Measurements from ENCODE around the gene WNK1. TPM values are rescaled to one million over a fixed set of nuclear protein-coding genes. Genes with fewer than 3 reads are reported as not detected.

Gene WNK1
- polyA plus RNA-seq, 2 of the 4 experiments (the other 2 are of a cell fraction), result 88.4 to 98.0 TPM

DNA sequence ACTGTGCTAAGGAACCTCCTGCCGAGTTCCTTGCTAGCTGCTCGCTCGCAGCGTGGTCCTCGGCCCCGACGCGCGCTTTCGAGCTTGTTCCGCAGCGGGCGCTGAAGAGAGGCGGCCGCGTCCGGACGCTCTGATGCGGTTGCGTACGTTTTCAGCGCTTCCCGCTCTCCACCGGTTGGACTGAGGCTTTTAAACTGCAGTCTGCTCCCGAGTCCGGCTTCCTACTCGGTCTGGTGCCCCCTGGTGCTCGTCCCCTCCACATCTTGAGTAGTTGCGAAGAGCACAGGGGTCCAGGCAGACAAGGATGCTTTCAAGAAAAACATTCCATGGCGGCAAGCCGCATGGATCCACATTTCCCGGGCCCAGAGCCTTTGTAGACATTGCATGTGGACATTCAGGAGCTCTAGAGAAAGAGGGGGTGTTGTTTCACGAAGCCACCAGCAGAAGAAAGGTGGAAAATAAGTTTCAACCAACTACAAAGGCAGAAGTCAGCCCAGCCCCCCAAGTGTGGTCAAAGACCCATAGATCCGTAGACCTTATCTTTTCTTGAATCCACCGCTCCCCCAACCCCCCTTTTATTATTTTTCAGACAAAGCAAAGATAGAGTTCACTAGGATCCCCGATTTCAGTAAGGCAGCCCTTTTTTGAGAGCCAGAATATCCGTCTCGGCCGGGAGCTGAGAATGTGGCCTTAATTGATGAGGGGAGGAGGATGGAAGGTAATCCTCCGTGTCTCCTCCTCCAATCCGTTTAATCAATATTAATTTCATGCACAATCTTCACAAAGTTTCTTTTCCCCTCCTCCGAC is 984 bp upstream of the WNK1 start:
- WGBS (ENCODE audit: missing lambda C conversion rate), result under 1% methylated on average over 42 of the region's 42 CpGs
- FAIRE-seq (peak; percentile 51), DNase-seq (ENCODE audit: low read depth in 1 of 2, low spot score in 1 of 2) (peak; percentile 94 to 99)
- no peak for TF ChIP-seq BHLHE40 (IDR thresholded peaks at IDR 0.05; ENCODE audit: low read depth, low read length)
- no peak for TF ChIP-seq PHF8 (IDR thresholded peaks at IDR 0.05; ENCODE audit: borderline replicate concordance, low read depth)
- no peak for TF ChIP-seq HOXB5 (CRISPR knock-in tag; IDR thresholded peaks at IDR 0.05)
- TF ChIP-seq EP300 (IDR thresholded peaks at IDR 0.05), result no peak
- no peak for TF ChIP-seq HES2 (IDR thresholded peaks at IDR 0.05)
- peak; percentile 98 for TF ChIP-seq MAX (IDR thresholded peaks at IDR 0.05)
- peak; percentile 78 for TF ChIP-seq TP53 (CRISPR knock-in tag; IDR thresholded peaks at IDR 0.05)
- TF ChIP-seq JUN (IDR thresholded peaks at IDR 0.05), result peak; percentile 34 to 72; a peak in 2 of 5 replicates
- no peak for TF ChIP-seq GATA3 (IDR thresholded peaks at IDR 0.05; ENCODE audit: borderline replicate concordance)
- TF ChIP-seq EHF (CRISPR knock-in tag; IDR thresholded peaks at IDR 0.05), result 0 out of 2 replicates have a peak, but pooled peaks have one; percentile 58
- no peak for TF ChIP-seq HOXB13 (CRISPR knock-in tag; IDR thresholded peaks at IDR 0.05; ENCODE audit: low read depth)
- peak; percentile 96 for TF ChIP-seq SMC3 (IDR thresholded peaks at IDR 0.05)
- no peak for TF ChIP-seq ZC3H11A (IDR thresholded peaks at IDR 0.05)
- TF ChIP-seq CBX8 (IDR thresholded peaks at IDR 0.05), result no peak
- TF ChIP-seq E2F6 (IDR thresholded peaks at IDR 0.05; ENCODE audit: borderline replicate concordance, low read depth), result peak; percentile 96
- TF ChIP-seq HOXA7 (CRISPR knock-in tag; IDR thresholded peaks at IDR 0.05), result no peak
- TF ChIP-seq, protein P1, sequence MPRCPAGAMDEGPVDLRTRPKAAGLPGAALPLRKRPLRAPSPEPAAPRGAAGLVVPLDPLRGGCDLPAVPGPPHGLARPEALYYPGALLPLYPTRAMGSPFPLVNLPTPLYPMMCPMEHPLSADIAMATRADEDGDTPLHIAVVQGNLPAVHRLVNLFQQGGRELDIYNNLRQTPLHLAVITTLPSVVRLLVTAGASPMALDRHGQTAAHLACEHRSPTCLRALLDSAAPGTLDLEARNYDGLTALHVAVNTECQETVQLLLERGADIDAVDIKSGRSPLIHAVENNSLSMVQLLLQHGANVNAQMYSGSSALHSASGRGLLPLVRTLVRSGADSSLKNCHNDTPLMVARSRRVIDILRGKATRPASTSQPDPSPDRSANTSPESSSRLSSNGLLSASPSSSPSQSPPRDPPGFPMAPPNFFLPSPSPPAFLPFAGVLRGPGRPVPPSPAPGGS (IDR thresholded peaks at IDR 0.05), result no peak
- TF ChIP-seq ZFP36 (IDR thresholded peaks at IDR 0.05; ENCODE audit: borderline replicate concordance, partially characterized antibody), result no peak
- no peak; the same call in 1 of the 2 replicates for TF ChIP-seq RFX5 (IDR thresholded peaks at IDR 0.05)
- TF ChIP-seq CHD4 (IDR thresholded peaks at IDR 0.05; ENCODE audit: borderline replicate concordance), result no peak
- no peak for TF ChIP-seq CBX2 (IDR thresholded peaks at IDR 0.05; ENCODE audit: borderline replicate concordance, low read depth)
- no peak for TF ChIP-seq ESRRA (IDR thresholded peaks at IDR 0.05; ENCODE audit: borderline replicate concordance, low read length)
- no peak for TF ChIP-seq POLR2AphosphoS2 (conservative IDR thresholded peaks at IDR 0.05; ENCODE audit: low read length)
- TF ChIP-seq HMGXB4 (CRISPR knock-in tag; IDR thresholded peaks at IDR 0.05; ENCODE audit: borderline replicate concordance), result no peak
- TF ChIP-seq FOXS1 (CRISPR knock-in tag; IDR thresholded peaks at IDR 0.05), result no peak
- TF ChIP-seq ATOH8 (CRISPR knock-in tag; IDR thresholded peaks at IDR 0.05; ENCODE audit: low read depth), result no peak; the same call in 1 of the 2 replicates
- TF ChIP-seq POLR2A (IDR thresholded peaks at IDR 0.05; ENCODE audit: low read length), result peak; percentile 73
- TF ChIP-seq RAD21 (conservative IDR thresholded peaks at IDR 0.05 in 1 of 2, IDR thresholded peaks at IDR 0.05 in 1 of 2), result peak; percentile 86 to 89
- no peak for TF ChIP-seq MAFK (IDR thresholded peaks at IDR 0.05; ENCODE audit: partially characterized antibody)
- TF ChIP-seq PBX3 (IDR thresholded peaks at IDR 0.05), result peak; percentile 40; the same call in 1 of the 2 replicates
- TF ChIP-seq FOSL2 (IDR thresholded peaks at IDR 0.05), result no peak
- TF ChIP-seq FOSL2 (CRISPR knock-in tag; IDR thresholded peaks at IDR 0.05), result no peak
- no peak for TF ChIP-seq FOSB (CRISPR knock-in tag; IDR thresholded peaks at IDR 0.05)
- 0 out of 4 replicates have a peak, but pooled peaks of 1 of the 2 experiments have one; percentile 17 for TF ChIP-seq CEBPB (IDR thresholded peaks at IDR 0.05)

More for the DNA sequence above, 984 bp upstream of the WNK1 start:
- Histone ChIP-seq H3K4me2 (peak overlapping the region; percentile 82), H3K9me3 (no peaks in the 10 kb centered on the region), H3K4me3 (peak overlapping the region; percentile 49), H3K27ac (peak overlapping the region; percentile 79 to 90), H3K4me1 (peaks cover 19% of the 10 kb centered on the region)
- ChIA-PET CTCF (interaction anchor here (0.6 to 6.3 kb wide), 68 partner anchors 10 to 342 kb away, joined by 3 to 292 read pairs (median 5); partner anchors contain the start of genes NINJ2 and RAD52), POLR2A (interaction anchor here (0.6 to 6.2 kb wide), 14 partner anchors 8 to 198 kb away, joined by 3 to 77 read pairs (median 4); partner anchors contain the start of gene RAD52)
- ATAC-seq, result peak; percentile 70 to 85

Measured in A549 (cell line).